ENCODE results near the gene RMRP.

Gene RMRP

GRCh38 chr9:35686222-35687203 is 28.7 kb upstream of the RMRP start:
- no peak for DNase-seq

DNA sequence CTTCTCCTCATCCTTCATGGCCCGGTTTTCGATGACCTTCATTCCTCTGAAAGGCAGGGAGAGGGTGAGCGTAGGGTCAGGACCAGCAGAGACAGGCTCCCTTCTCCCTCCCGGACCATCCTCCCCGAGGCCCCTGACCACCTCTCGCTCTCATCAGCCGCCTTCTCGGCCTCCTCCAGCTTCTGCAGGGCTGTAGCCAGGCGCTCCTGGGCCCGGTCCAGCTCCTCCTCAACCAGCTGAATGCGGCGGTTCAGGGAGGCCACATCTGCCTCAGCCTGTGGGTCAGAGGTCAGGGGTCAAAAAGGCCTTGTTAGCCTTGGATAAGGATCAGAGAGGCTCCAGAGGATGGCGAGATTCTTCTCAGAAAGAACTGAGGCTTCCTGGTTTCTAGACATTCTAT is 27.7 kb upstream of the RMRP start:
- DNase-seq, result no peak

DNA sequence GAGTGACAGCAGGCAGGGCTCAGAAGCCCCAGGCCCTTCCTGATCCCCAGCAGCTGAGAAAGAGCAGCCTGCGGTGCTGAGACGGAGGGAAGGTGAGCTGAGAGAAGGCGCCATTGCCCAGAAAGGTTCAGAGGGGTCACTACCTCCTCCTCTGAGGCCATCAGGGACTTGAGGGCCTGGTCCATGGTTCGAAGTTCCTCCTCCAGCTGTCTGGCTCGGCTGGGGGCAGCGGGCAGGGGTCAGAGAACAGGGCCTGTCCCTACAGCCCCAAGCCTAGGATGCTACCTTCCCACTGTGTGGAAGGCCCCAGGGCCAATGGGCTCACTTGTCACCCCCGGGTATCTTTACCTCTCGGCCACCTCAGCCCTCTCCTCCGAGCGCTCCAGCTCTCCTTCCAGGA is 27.1 kb upstream of the RMRP start:
- DNase-seq, result no peak

DNA sequence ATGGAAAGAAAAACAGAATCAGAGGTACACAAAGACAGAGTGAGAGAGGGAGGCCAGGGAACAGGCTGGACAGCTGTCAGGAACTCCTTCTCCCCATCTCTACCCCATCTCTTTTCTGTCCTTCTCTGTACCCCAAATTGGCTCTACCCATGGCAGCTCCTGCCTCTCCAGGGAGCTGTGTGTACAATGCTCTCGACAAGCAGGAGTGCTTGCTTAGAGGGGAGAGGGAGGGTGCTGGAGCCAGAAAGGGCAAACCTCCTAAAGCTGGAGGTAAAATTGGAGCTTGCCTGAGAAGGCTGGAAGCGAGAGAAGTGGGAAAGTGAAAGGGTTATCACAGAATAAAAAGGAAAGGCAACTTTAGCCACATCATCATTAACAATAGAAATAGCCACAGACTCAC is 25.5 kb upstream of the RMRP start:
- DNase-seq, result no peak

- no peak for DNase-seq
Measured at GRCh38 chr9:35682520-35683315, 24.9 kb upstream of the RMRP start.

- no peak for DNase-seq
Measured at GRCh38 chr9:35682051-35682450, 24.2 kb upstream of the RMRP start.

DNA sequence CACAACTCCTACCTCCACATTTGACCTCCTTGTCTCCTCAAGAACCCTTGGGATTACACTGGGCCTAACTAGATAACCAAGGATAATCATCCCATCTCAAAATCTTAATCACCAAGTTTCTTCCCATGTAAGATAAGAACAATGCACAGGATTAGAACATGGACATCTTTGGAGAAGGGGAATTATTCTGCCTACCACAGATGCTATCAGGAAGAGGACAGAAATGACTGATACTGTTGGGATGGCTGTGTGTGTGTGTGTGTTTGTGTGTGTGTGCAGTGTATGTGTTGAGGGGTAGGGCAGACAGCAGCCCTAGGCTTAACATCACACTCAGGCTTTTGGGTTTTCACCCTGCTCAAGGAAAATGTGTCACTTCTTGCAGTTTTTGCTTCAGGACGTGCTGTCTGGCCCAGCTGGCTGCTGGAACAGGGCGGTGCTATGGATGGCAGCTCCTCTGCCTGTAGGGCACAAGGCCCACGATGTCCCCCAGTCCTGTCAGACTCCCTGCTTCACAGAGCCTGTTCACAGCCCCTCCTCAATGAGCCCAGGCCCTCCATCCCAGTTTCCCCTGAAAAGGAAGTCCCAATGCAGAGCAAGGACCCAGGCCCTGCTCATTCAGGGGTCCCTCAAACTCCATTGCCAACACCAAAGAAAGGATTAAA is 23.7 kb upstream of the RMRP start:
- no peak for DNase-seq

- DNase-seq, result no peak
Measured at GRCh38 chr9:35680331-35681105, 22.7 kb upstream of the RMRP start.

DNA sequence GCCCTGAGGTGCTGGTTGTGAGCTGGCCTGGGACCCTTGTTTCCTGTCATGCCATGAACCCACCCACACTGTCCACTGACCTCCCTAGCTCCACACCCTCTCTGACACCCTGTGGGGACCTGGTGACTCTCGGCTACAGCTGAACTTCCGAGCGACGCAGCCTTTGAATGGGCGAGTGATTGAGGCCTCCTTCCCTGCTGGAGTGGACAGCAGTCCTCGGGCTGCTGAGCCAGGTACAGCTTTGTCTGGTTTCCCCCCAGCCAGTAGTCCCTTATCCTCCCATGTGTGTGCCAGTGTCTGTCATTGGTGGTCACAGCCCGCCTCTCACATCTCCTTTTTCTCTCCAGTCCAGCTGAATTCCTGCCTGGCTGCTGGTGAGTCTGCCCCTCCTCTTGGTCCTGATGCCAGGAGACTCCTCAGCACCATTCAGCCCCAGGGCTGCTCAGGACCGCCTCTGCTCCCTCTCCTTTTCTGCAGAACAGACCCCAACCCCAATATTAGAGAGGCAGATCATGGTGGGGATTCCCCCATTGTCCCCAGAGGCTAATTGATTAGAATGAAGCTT is 22.0 kb upstream of the RMRP start:
- no peak for DNase-seq

DNA sequence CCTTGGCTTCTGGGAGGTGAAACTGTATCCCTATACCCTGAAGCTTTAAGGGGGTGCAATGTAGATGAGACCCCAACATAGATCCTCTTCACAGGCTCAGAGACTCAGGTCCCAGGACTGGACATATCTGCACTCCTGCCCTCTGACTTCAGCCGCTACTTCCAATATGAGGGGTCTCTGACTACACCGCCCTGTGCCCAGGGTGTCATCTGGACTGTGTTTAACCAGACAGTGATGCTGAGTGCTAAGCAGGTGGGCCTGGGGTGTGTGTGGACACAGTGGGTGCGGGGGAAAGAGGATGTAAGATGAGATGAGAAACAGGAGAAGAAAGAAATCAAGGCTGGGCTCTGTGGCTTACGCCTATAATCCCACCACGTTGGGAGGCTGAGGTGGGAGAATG is 21.3 kb upstream of the RMRP start:
- no peak for DNase-seq

- DNase-seq, result peak; percentile 37 to 53
Measured at GRCh38 chr9:35675732-35676392, 18.0 kb upstream of the RMRP start.

- DNase-seq, result no peak
Measured at GRCh38 chr9:35675204-35675603, 17.4 kb upstream of the RMRP start.

DNA sequence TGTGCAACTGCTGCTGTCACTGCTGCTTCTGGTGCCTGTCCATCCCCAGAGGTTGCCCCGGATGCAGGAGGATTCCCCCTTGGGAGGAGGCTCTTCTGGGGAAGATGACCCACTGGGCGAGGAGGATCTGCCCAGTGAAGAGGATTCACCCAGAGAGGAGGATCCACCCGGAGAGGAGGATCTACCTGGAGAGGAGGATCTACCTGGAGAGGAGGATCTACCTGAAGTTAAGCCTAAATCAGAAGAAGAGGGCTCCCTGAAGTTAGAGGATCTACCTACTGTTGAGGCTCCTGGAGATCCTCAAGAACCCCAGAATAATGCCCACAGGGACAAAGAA is 16.2 kb upstream of the RMRP start:
- DNase-seq, result no peak

GRCh38 chr9:35673132-35674024 is 15.6 kb upstream of the RMRP start, which contains the start of gene CA9:
TSS of gene CA9 (plus strand) at chr9:35673928. CDS start at chr9:35673960, 32 bp downstream.
- no peak for DNase-seq

DNA sequence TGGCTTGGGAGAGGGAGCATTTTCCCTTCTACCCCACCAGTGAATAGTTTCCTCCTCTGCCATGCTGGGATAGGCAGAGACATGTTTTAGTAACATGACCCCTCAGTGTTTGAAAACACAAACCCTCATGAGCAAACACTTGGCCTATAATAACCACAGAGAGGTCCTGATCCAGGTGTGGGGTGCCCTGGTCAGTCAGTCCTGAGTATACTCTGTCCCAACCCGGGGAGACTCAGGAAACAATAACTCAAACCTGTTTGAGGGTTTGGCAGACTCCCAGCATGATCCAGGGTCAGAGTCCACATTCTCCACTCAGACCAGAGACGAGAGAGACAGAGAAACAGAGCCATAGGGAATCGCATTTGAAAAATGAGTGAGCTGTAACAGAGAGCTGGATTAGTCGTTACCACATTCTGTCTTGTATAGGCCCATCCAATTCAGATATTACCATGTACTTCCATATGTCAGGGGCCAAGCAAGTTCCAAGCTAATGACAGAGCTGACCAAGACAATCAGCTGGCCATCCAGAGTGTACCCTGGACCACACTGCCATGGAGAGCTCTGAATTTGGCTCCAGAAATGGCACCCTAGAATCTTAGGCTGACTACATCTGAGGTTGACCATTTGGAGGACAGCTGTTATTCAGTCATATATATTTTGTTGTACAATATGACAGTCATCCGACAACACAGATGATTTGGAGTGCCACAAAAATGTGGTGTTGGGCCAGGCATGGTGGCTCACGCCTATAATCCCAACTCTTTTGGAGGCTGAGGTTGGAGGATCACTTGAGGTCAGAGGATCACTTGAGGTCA is 11.7 kb upstream of the RMRP start:
- no peak for DNase-seq

- DNase-seq, result no peak
Measured at GRCh38 chr9:35667939-35668338, 10.1 kb upstream of the RMRP start.

DNA sequence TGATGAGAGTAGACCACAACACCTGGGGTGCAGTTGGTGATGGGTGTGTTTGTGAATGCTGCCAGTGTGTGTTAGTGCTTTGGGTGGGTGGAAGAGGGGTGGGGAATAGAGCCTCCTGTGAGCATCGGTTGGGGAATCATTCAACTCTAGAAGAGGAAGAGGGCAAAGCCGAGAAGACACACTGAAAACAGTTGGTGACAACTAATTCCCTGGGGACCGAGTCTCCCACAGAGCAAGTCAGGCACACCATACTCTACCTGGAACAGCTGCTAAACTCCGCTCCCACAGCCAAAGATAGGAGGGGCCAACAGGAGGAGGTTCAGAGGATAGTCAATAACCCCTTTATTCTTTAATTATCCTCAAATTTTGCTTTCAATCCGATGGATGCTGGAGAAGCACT is 8.7 kb upstream of the RMRP start:
- no peak for DNase-seq

- no peak for DNase-seq
Measured at GRCh38 chr9:35666045-35666444, 8.2 kb upstream of the RMRP start.

DNA sequence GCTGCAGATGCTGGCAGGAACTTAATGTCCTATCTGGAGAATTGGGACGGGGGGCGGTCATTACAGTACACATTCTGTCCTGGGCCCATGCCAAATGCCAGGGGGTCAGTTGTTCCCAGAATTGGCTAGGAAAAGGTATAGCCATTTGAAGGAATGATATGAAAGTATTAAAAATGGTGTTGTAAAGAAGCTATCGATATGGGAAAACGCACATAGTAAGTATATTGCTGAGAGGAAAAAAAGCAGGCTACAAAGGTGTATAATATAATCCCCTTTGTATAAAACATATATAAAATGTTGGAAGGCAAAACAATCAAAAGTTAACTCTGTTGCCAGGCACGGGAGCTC is 7.6 kb upstream of the RMRP start:
- no peak for DNase-seq
